Activated naive CD4-positive, alpha-beta T cell treated with anti-CD3 and anti-CD28 coated beads, Interleukin-2, amount 10 ng/mL, durations not matched to agents 7 days and 5 days (primary cell): Measurements from ENCODE around the gene WIPF3.
A peak's percentile ranks its signal among the peaks of the same experiment; 100 is the strongest.

Source experiments
- CTCF ChIA-PET: fragments of 350-600 bp; sonication (Branson Sonifier 250); formaldehyde crosslinking; loops from one replicate; lab custom pipeline; 2021; ENCODE audit warnings: antibody characterized with exemption; lab: Charles Lee
- DNase-seq: peaks from one replicate; pipeline ENCODE4 v3.0.0-alpha.2; 2020
- H3K27ac Mint-ChIP-seq: one replicate; pipeline ENCODE4 v1.8.0; 2021; ENCODE audit warnings: mild to moderate bottlenecking, moderate library complexity, mixed read lengths
- H3K27me3 Mint-ChIP-seq: one replicate; pipeline ENCODE4 v1.8.0; 2021; ENCODE audit warnings: mild to moderate bottlenecking, mixed read lengths
- H3K36me3 Mint-ChIP-seq: one replicate; pipeline ENCODE4 v1.8.0; 2021; ENCODE audit warnings: mixed read lengths
- H3K4me1 Mint-ChIP-seq: one replicate; pipeline ENCODE4 v1.8.0; 2021; ENCODE audit warnings: mixed read lengths
- H3K4me3 Mint-ChIP-seq: one replicate; pipeline ENCODE4 v1.8.0; 2021; ENCODE audit warnings: mild to moderate bottlenecking, moderate library complexity, mixed read lengths
- H3K9me3 Mint-ChIP-seq: one replicate; pipeline ENCODE4 v1.8.0; 2021; ENCODE audit warnings: mixed read lengths

The WIPF3 gene

GRCh38 chr7:29861884-29862283 lies 55.6 kb downstream of the WIPF3 start:
- Mint-ChIP-seq H3K4me1 (no peaks in the 10 kb centered on the region), H3K27ac (no peak overlapping the region), H3K36me3 (no peaks in the 10 kb centered on the region), H3K27me3 (peaks cover 15% of the 10 kb centered on the region), H3K4me3 (no peak overlapping the region), H3K9me3 (no peaks in the 10 kb centered on the region)
- DNase-seq = no peak
- CTCF ChIA-PET = no interaction called here

- CTCF ChIA-PET = no interaction called here
- no peaks in the 10 kb centered on the region for H3K4me1 Mint-ChIP-seq
- no peak for DNase-seq
These were observed 58.3 kb downstream of the WIPF3 start for GRCh38 chr7:29864656-29865055.

GRCh38 chr7:29865526-29865925 lies 59.2 kb downstream of the WIPF3 start:
- Mint-ChIP-seq H3K4me3 (no peak overlapping the region), H3K9me3 (no peaks in the 10 kb centered on the region), H3K36me3 (no peaks in the 10 kb centered on the region), H3K27me3 (peaks cover 9% of the 10 kb centered on the region), H3K27ac (no peak overlapping the region), H3K4me1 (no peaks in the 10 kb centered on the region)
- no peak for DNase-seq
- CTCF ChIA-PET = no interaction called here

More at GRCh38 chr7:29864656-29865055, 58.3 kb downstream of the WIPF3 start:
- Mint-ChIP-seq H3K9me3 (no peaks in the 10 kb centered on the region), H3K27ac (no peak overlapping the region), H3K36me3 (no peaks in the 10 kb centered on the region), H3K27me3 (peaks cover 6% of the 10 kb centered on the region), H3K4me3 (no peak overlapping the region)

- Mint-ChIP-seq H3K9me3 (no peaks in the 10 kb centered on the region), H3K4me1 (no peaks in the 10 kb centered on the region), H3K27me3 (peaks cover 9% of the 10 kb centered on the region), H3K36me3 (no peaks in the 10 kb centered on the region), H3K4me3 (no peak overlapping the region), H3K27ac (no peak overlapping the region)
- CTCF ChIA-PET = no interaction called here
- no peak for DNase-seq
These were observed 60.2 kb downstream of the WIPF3 start for GRCh38 chr7:29866490-29866930.

- Mint-ChIP-seq H3K4me1 (no peaks in the 10 kb centered on the region), H3K9me3 (no peaks in the 10 kb centered on the region), H3K36me3 (no peaks in the 10 kb centered on the region), H3K27ac (no peak overlapping the region), H3K27me3 (peaks cover 35% of the 10 kb centered on the region), H3K4me3 (no peak overlapping the region)
- DNase-seq = no peak
- CTCF ChIA-PET = no interaction called here
These were observed 65.6 kb downstream of the WIPF3 start for GRCh38 chr7:29871787-29872398.

GRCh38 chr7:29873644-29874294 lies 67.5 kb downstream of the WIPF3 start:
- CTCF ChIA-PET = interaction anchor here (1.3 kb wide), 1 partner anchor 47 kb away, joined by 5 read pairs; no protein-coding TSS in a partner anchor
- Mint-ChIP-seq H3K27ac (no peak overlapping the region), H3K4me1 (no peaks in the 10 kb centered on the region), H3K36me3 (no peaks in the 10 kb centered on the region), H3K27me3 (peaks cover 42% of the 10 kb centered on the region), H3K9me3 (no peaks in the 10 kb centered on the region), H3K4me3 (no peak overlapping the region)
- no peak for DNase-seq

- no peak for DNase-seq
- Mint-ChIP-seq H3K36me3 (no peaks in the 10 kb centered on the region), H3K4me3 (no peak overlapping the region), H3K27me3 (peaks cover 38% of the 10 kb centered on the region), H3K9me3 (no peaks in the 10 kb centered on the region), H3K27ac (no peak overlapping the region), H3K4me1 (no peaks in the 10 kb centered on the region)
- CTCF ChIA-PET = no interaction called here
These were observed 69.4 kb downstream of the WIPF3 start for GRCh38 chr7:29875741-29876140.

DNA sequence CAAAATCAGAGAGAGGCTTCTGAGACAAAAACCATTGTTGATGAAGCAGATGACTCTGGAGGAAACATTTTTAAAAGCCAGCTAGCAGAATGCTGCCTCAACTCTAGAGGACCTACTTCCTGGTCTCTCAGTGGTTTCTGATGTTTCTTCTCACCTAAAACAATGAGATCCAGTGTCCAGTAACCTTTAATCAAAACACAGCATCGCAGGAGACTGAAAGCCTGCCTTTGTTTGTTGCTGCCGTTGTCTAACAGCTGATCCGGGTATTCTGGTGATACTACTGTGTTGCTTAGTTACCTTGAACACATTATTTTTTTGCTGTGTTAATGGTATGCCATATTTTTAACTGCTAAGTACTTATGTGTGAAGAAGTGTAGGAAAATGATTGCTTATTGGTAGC lies 70.9 kb downstream of the WIPF3 start:
- CTCF ChIA-PET = no interaction called here
- Mint-ChIP-seq H3K9me3 (no peaks in the 10 kb centered on the region), H3K27me3 (peaks cover 38% of the 10 kb centered on the region)

DNA sequence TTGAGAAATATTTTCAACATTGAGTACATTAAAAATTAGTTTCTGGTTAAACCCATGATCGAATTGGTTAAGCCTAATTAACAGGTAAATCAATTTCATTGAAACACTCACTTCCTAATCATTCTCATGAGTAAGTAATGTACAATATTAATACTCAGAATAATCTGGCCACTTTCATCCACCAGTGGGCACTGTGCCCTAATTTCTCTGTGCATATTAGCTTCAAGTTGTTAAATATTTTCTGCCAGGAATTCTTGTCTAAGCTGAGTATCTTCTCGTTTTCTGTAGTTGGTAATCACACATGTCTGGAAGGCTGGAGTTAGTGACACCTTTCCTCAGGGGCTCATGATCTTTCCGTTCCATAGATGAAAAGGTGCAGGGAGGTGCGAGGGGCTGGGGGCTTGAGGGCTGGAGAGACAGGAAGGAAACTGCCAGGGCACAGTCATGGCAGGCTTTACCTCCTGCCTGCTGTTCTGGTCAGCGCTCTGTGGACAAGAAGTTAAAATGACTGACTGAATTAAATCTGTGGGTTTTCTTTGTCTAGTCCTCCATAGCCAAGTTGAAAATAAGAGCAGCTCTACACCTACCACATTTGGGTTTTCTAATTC lies 71.9 kb downstream of the WIPF3 start:
- H3K27ac Mint-ChIP-seq = no peak overlapping the region

More for the DNA sequence above, 70.9 kb downstream of the WIPF3 start:
- Mint-ChIP-seq H3K36me3 (no peaks in the 10 kb centered on the region), H3K27ac (no peak overlapping the region), H3K4me1 (no peaks in the 10 kb centered on the region), H3K4me3 (no peak overlapping the region)
- no peak for DNase-seq

GRCh38 chr7:29879609-29880008 lies 73.3 kb downstream of the WIPF3 start:
- Mint-ChIP-seq H3K9me3 (no peaks in the 10 kb centered on the region), H3K4me3 (no peak overlapping the region), H3K27me3 (peaks cover 41% of the 10 kb centered on the region), H3K4me1 (peaks cover 2% of the 10 kb centered on the region), H3K36me3 (no peaks in the 10 kb centered on the region), H3K27ac (no peak overlapping the region)
- no peak for DNase-seq
- CTCF ChIA-PET = interaction anchor here (2.1 kb wide), 1 partner anchor 183 kb away, joined by 10 read pairs; no protein-coding TSS in a partner anchor

More for the DNA sequence above, 71.9 kb downstream of the WIPF3 start:
- CTCF ChIA-PET = interaction anchor here (0.6 to 2.1 kb wide), 3 partner anchors 43 to 197 kb away, joined by 3 to 10 read pairs (median 3); no protein-coding TSS in a partner anchor
- Mint-ChIP-seq H3K4me1 (no peaks in the 10 kb centered on the region), H3K4me3 (no peak overlapping the region), H3K36me3 (no peaks in the 10 kb centered on the region), H3K9me3 (no peaks in the 10 kb centered on the region), H3K27me3 (peaks cover 34% of the 10 kb centered on the region)
- DNase-seq = peak; percentile 45

DNA sequence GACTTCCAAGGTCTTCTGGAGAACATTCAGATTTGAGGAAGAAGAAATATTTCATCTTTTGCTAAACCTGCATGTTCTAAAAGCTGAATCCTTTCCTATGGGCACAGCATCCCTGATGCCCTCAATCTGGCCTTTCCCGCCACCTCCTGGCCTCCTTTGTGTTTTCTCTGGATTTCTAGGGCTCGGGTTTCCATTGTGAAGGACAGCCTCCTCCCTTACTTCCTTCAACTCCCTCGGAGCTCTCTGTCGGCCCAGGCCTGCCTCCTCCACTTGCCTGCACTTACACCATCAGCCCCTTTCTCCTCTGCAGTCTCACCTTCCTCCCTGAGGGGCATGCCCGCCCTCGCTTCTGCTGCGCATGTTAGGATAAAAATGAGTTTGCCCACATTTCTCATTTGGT lies 75.4 kb downstream of the WIPF3 start:
- Mint-ChIP-seq H3K27ac (no peak overlapping the region), H3K36me3 (no peaks in the 10 kb centered on the region), H3K27me3 (peaks cover 42% of the 10 kb centered on the region), H3K4me1 (peaks cover 3% of the 10 kb centered on the region), H3K4me3 (no peak overlapping the region), H3K9me3 (no peaks in the 10 kb centered on the region)
- DNase-seq = no peak
- CTCF ChIA-PET = no interaction called here

DNA sequence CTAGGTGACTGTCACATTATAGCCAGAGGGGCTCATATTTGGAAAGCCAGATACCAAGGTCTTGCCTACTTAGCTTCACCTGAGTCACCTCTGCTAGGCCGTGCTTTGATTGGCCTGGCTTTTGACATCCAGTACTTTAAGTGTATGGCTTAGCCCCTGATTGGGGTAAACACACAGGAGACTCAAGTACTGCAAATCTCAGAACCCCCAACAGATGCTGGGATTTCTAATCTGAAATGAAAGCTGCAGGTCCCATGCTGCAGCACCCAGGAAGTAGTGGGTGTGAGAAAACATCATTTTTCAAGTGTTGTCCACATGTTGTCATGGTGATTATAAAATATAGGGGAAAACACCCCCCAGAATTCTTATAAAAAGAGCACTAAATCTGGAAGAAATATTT lies 76.2 kb downstream of the WIPF3 start:
- no peak overlapping the region for H3K4me3 Mint-ChIP-seq
- H3K27ac Mint-ChIP-seq = no peak overlapping the region
- H3K36me3 Mint-ChIP-seq = no peaks in the 10 kb centered on the region
- peaks cover 3% of the 10 kb centered on the region for H3K4me1 Mint-ChIP-seq
- DNase-seq = no peak
- CTCF ChIA-PET = no interaction called here
- H3K27me3 Mint-ChIP-seq = peaks cover 44% of the 10 kb centered on the region
- no peaks in the 10 kb centered on the region for H3K9me3 Mint-ChIP-seq

DNA sequence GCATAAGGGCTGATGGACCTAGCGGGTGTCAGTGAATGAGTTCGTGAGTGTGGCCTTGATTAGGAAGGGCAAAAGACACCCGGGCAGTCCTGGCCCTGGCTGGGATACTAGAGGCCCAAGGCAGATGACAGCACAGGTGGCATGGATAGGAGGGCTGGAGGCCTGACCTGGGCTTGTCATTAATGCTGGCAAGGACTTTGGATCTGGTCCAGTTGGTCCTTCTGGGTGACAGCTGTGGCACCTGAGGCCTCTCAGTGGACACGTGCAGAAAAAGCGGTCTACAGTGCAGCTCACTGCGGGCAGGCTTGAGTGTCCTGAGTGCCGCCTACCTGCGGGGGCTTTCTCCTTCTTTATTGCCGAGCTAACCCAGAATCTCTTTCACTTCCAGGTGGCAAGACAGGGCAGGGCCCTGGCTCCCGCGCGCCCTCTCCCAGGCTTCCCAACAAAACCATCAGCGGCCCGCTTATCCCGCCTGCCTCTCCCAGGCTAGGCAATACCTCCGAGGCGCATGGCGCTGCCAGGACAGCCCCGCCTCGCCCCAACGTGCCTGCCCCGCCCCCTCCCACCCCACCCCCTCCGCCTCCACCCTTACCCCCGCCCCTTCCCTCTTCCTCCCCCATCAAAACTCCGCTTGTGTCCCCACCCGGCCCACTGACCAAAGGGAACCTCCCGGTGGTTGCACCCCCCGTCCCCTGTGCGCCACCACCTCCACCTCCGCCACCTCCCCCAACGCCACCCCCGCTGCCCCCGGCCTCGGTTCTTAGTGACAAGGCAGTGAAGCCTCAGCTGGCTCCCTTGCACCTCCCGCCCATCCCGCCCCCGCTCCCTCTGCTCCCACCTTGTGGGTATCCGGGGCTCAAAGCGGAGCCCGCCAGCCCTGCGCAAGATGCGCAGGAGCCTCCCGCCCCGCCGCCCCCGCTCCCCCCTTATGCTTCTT lies 77.4 kb downstream of the WIPF3 start:
- Mint-ChIP-seq H3K36me3 (no peaks in the 10 kb centered on the region), H3K4me3 (no peak overlapping the region), H3K27me3 (peaks cover 38% of the 10 kb centered on the region), H3K4me1 (peaks cover 3% of the 10 kb centered on the region), H3K27ac (no peak overlapping the region), H3K9me3 (no peaks in the 10 kb centered on the region)
- CTCF ChIA-PET = no interaction called here
- DNase-seq = no peak
